ENCODE data around the gene RIPOR3. TPM values are rescaled to one million over a fixed set of nuclear protein-coding genes. Genes with fewer than 3 reads are reported as not detected.

RIPOR3 gene
- total RNA-seq, 2 experiments from 2014 or later, result not detected

DNA sequence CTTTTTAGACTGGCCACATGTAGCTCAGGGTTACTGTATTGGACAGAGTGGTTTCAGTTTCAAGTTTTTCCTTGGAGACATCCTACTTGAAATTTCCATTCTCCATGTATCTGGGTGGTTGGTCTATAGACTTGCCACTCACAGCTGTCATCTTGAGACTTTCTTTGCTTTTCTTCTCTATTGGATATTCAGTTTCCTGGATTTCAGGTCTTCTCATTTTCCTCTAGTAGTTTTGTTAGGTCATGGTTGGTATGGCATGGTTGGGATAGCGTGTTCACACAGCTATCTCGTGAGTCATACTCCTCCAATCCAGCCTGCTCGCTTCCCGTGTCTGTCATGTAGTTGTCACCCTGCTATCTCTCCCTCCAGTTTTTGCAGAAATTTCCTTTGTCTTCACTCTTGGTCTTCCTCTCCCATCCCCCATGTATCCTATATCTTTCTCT, 132.8 kb downstream of the RIPOR3 start:
- Mint-ChIP-seq H3K4me3 (no peak overlapping the region), H3K27ac (peak overlapping the region; percentile 11), H3K4me1 (peaks cover 69% of the 10 kb centered on the region), H3K9me3 (ENCODE audit: low read depth) (no peaks in the 10 kb centered on the region), H3K36me3 (ENCODE audit: low read depth) (peaks cover 57% of the 10 kb centered on the region), H3K27me3 (no peaks in the 10 kb centered on the region)
- intact Hi-C loops (cut with DNase I, micrococcal nuclease), result no loop called here
- DNase-seq (no peak), ATAC-seq (no peak)
- ChIA-PET CTCF (interaction anchor here (0.9 to 1.2 kb wide), 4 partner anchors 12 to 41 kb away, joined by 3 to 5 read pairs (median 3); no protein-coding TSS in a partner anchor), POLR2A (no interaction called here)

DNA sequence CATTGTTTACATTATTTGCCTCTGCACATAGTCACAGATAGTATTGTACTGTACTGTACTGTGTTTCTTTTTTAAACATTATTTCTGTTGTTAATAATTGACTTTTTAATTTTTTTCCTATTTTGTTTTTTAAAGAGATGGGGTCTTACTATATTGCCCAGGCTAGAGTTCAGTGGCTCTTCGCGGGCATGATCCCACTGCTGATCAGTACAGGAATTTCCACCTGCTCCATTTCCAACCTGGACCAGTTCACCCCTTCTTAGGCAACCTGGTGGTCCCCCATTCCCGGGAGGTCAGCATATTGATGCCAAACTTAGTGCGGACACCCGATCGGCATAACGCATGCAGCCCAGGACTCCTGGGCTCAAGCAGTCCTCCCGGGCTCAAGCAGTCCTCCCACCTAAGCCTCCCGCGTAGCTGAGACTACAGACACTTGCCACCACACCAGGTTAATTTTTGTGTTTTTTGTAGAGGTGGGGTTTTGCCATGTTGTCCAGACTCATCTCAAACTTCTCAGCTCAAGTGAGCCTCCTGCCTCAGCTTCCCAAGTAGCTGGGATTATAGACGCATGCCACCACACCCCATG, 133.7 kb downstream of the RIPOR3 start:
- ATAC-seq, result no peak
- intact Hi-C loops (cut with DNase I, micrococcal nuclease), result no loop called here
- Mint-ChIP-seq H3K9me3 (ENCODE audit: low read depth) (no peaks in the 10 kb centered on the region), H3K36me3 (ENCODE audit: low read depth) (peaks cover 49% of the 10 kb centered on the region), H3K4me3 (no peak overlapping the region), H3K4me1 (peaks cover 61% of the 10 kb centered on the region), H3K27me3 (no peaks in the 10 kb centered on the region), H3K27ac (peak overlapping the region; percentile 23)
- ChIA-PET CTCF (interaction anchor here (0.9 to 1.2 kb wide), 4 partner anchors 13 to 40 kb away, joined by 3 to 5 read pairs (median 4); no protein-coding TSS in a partner anchor), POLR2A (no interaction called here)
- no peak for DNase-seq

DNA sequence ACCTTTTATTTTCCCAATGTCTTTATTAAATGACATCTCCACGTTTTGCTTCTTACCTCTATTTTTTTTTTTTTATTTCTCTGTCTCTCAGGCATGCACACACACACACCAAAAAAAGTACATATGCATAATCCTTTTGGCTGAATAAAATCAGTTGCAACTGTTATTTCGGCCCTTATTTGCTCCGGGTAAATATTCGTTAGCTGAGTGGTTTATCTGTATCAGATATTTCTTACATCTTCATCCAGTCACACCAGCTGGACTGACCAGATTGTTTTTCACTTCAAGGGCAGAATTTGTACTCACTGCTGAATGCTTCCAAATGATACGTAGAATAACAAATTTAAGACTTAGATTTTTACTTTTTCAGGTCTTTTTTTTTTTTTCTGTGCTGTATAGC, 135.7 kb downstream of the RIPOR3 start:
- H3K9me3 Mint-ChIP-seq (ENCODE audit: low read depth), result no peaks in the 10 kb centered on the region
- H3K4me1 Mint-ChIP-seq, result peaks cover 42% of the 10 kb centered on the region
- peaks cover 38% of the 10 kb centered on the region for H3K36me3 Mint-ChIP-seq (ENCODE audit: low read depth)
- ChIA-PET POLR2A (no interaction called here), CTCF (interaction anchor here (1.0 to 1.2 kb wide), 2 partner anchors 13 to 14 kb away, joined by 3 to 4 read pairs; no protein-coding TSS in a partner anchor)
- H3K27me3 Mint-ChIP-seq, result no peaks in the 10 kb centered on the region
- H3K4me3 Mint-ChIP-seq, result no peak overlapping the region
- ATAC-seq (no peak), DNase-seq (no peak)
- peak overlapping the region; percentile 61 for H3K27ac Mint-ChIP-seq
- intact Hi-C loops (cut with DNase I, micrococcal nuclease), result no loop called here

DNA sequence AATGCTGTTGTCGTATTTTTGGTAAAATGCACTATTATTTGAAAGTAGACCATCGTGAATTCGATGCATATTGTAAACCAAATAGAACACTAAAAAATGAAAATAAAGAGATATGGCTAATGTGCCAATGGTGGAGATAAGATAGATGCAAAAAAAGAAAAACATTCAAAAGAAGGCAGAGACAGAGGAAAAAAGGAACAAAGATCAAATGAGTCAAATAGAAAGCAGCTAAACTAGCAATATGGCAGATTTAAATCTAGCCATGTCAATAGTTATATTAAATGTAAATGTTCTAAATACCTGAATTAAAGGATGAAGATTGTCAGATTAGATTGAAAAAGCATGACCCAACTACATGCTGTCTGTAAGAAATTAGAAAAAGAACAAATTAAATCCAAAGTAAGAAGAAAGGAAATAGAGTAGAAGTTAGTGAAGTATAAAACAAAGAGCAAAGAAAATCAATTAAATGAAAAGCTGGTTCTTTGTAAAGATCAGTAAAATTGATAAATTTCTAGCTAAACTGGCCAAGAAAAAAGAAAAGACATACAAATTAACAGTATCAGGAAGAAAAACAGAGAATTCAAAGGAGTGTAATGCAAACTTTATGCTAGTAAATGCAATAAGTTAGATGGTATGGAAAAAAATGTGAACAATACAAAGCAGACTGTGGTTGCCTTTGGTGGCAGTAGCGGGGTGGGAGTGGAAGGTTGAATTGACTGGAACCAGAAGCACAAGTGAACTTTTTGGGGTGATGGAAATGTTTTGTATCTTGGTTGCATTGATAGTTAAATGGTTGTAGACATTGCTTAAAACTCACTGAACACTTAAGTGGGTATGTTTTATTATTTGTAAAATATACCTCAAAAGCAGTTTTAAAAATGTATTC, 136.4 kb downstream of the RIPOR3 start:
- intact Hi-C loops (cut with DNase I, micrococcal nuclease), result no loop called here

DNA sequence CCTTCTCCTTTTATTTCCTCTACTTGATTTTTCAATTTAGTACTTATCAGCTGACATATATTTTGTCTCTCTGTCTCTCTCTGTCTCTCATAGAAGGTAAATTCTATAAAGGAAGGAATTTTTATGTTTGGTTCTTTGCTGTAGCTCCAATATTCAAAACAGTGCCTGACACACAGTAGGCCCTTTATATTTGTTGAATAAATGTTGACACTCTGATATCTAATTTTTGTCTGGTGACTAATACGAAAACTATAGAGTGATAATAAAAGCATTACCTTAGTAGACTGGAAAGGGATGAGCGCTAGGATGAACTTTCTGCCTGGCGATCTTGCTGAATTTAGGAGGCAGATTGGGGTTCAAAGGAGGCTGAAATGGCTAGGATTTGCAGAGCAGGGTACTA, 138.4 kb downstream of the RIPOR3 start:
- POLR2A ChIA-PET, result interaction anchor here (1.5 kb wide), 1 partner anchor 8 kb away, joined by 5 read pairs; no protein-coding TSS in a partner anchor
- Mint-ChIP-seq H3K27me3 (no peaks in the 10 kb centered on the region), H3K27ac (no peak overlapping the region), H3K36me3 (ENCODE audit: low read depth) (peaks cover 41% of the 10 kb centered on the region), H3K4me3 (no peak overlapping the region), H3K4me1 (peaks cover 36% of the 10 kb centered on the region), H3K9me3 (ENCODE audit: low read depth) (no peaks in the 10 kb centered on the region)
- intact Hi-C loops (cut with DNase I, micrococcal nuclease), result no loop called here
- ATAC-seq (no peak), DNase-seq (no peak)
- CTCF ChIA-PET, result interaction anchor here (0.9 to 2.1 kb wide), 3 partner anchors 8 to 20 kb away, joined by 3 to 9 read pairs (median 6); no protein-coding TSS in a partner anchor

More for the DNA sequence above, 136.4 kb downstream of the RIPOR3 start:
- Mint-ChIP-seq H3K9me3 (ENCODE audit: low read depth) (no peaks in the 10 kb centered on the region), H3K4me1 (peaks cover 36% of the 10 kb centered on the region), H3K36me3 (ENCODE audit: low read depth) (peaks cover 42% of the 10 kb centered on the region), H3K4me3 (no peak overlapping the region), H3K27ac (no peak overlapping the region), H3K27me3 (no peaks in the 10 kb centered on the region)
- POLR2A ChIA-PET, result no interaction called here
- ATAC-seq (peak; percentile 24), DNase-seq (peak; percentile 57)
- CTCF ChIA-PET, result interaction anchor here (1.0 to 1.2 kb wide), 3 partner anchors 12 to 77 kb away, joined by 3 to 4 read pairs (median 3); no protein-coding TSS in a partner anchor

DNA sequence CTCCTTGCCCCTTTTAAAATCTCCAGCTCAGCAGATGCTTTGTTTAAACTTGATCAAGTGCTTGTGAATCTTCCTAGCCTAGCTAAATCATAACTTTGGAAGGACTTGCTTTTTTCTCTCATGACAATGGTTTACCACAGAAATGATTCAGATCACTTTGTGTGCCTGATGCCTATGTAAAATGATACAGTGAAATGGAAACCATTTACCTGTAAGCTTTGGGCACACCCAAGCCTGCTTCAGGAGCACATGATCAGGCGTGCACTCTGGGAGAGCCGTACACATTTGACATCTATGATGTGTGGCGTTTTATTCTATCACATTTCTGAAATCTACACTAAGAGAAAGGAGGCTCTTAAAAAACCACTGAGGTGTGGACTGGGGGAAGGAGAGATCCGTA, 140.1 kb downstream of the RIPOR3 start:
- peaks cover 41% of the 10 kb centered on the region for H3K4me1 Mint-ChIP-seq
- ATAC-seq (peak; percentile 84), DNase-seq (peak; percentile 69)
- intact Hi-C loops (cut with DNase I, micrococcal nuclease), result loop anchor here (1.0 kb wide), 3 partner anchors 10 to 41 kb away; partner anchors contain the start of gene PTPN1 (in 1 of the 2)
- H3K27ac Mint-ChIP-seq, result no peak overlapping the region
- no peaks in the 10 kb centered on the region for H3K27me3 Mint-ChIP-seq
- peak overlapping the region; percentile 20 for H3K4me3 Mint-ChIP-seq
- H3K9me3 Mint-ChIP-seq (ENCODE audit: low read depth), result no peaks in the 10 kb centered on the region
- ChIA-PET CTCF (interaction anchor here (0.9 to 2.2 kb wide), 10 partner anchors 10 to 87 kb away, joined by 3 to 10 read pairs (median 5); partner anchors contain the start of gene PTPN1), POLR2A (interaction anchor here (0.7 to 1.9 kb wide), 4 partner anchors 10 to 40 kb away, joined by 3 to 10 read pairs (median 5); partner anchors contain the start of gene PTPN1)
- peaks cover 37% of the 10 kb centered on the region for H3K36me3 Mint-ChIP-seq (ENCODE audit: low read depth)

DNA sequence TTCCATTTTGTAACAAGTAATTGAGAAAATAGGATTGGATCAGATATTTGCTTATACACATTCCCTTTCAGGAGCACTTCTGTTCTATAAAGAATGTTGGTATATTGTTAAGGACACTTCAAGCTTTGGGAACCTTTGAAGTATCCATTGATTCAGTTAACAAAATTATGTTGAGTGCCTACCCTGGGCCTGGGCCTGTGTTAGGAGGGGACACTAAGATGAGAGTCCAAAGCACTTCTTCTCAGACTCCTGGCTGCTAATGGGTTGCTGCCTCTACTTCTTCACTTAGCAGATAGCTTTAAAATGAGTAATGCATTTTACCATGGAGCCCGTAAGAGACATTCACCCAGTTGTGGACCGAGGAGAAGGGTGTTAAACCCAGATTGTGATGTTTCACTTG, 140.8 kb downstream of the RIPOR3 start:
- ChIA-PET POLR2A (interaction anchor here (0.9 to 1.9 kb wide), 4 partner anchors 10 to 40 kb away, joined by 3 to 10 read pairs (median 5); partner anchors contain the start of gene PTPN1), CTCF (interaction anchor here (0.5 to 3.5 kb wide), 12 partner anchors 11 to 587 kb away, joined by 3 to 20 read pairs (median 6); partner anchors contain the start of gene PTPN1)
- ATAC-seq, result no peak
- no peak for DNase-seq
- peaks cover 37% of the 10 kb centered on the region for H3K36me3 Mint-ChIP-seq (ENCODE audit: low read depth)
- intact Hi-C loops (cut with DNase I, micrococcal nuclease), result no loop called here
- H3K9me3 Mint-ChIP-seq (ENCODE audit: low read depth), result no peaks in the 10 kb centered on the region
- H3K27me3 Mint-ChIP-seq, result no peaks in the 10 kb centered on the region
- peaks cover 41% of the 10 kb centered on the region for H3K4me1 Mint-ChIP-seq
- peak overlapping the region; percentile 85 for H3K27ac Mint-ChIP-seq
- H3K4me3 Mint-ChIP-seq, result no peak overlapping the region

DNA sequence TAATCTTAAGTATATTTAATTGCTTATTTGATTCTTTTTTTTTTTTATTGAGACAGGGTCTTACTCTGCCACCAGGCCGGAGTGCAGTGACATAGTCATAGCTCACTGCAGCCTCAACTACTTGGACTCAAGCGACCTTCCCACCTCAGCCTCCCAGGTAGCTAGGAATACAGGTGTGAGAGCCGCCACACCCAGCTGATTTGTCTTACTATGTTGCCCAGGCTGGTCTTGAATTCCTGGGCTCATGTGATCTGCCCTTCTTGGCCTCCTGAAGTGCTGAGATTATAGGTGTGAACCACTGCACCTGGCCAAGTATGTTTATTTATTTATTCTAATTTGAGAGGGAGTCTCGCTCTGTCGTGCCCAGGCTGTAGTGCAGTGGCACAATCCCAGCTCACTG, 142.9 kb downstream of the RIPOR3 start:
- peak overlapping the region; percentile 10 for H3K4me3 Mint-ChIP-seq
- CTCF ChIA-PET, result interaction anchor here (1.9 to 3.5 kb wide), 5 partner anchors 14 to 35 kb away, joined by 5 to 20 read pairs (median 8); no protein-coding TSS in a partner anchor
- ATAC-seq, result no peak
- no peak for DNase-seq
- peak overlapping the region; percentile 95 for H3K27ac Mint-ChIP-seq
- intact Hi-C loops (cut with DNase I, micrococcal nuclease), result no loop called here
- no peaks in the 10 kb centered on the region for H3K9me3 Mint-ChIP-seq (ENCODE audit: low read depth)
- H3K36me3 Mint-ChIP-seq (ENCODE audit: low read depth), result peaks cover 46% of the 10 kb centered on the region
- peaks cover 58% of the 10 kb centered on the region for H3K4me1 Mint-ChIP-seq
- no peaks in the 10 kb centered on the region for H3K27me3 Mint-ChIP-seq
- POLR2A ChIA-PET, result interaction anchor here (0.6 to 1.9 kb wide), 4 partner anchors 13 to 35 kb away, joined by 3 to 7 read pairs (median 3); no protein-coding TSS in a partner anchor

DNA sequence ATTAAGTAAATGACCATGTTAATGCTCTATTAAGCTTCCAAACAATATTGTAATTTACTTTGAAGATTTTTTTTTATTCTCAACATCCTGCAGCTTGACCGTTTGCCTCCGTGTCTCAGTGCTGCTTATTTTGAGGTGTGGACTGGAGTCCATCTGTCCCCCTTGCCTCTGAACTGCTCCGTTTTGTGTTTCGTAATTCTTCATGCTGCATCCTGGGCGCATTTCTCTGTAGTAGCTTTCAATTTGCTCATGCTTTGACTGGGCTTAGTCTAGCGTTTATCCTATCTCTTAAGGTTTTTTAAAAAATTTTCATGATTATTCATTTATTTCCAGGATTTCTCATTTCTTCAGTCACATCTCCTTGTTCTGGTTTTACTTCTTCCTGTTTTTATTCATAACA, 143.4 kb downstream of the RIPOR3 start:
- peaks cover 61% of the 10 kb centered on the region for H3K4me1 Mint-ChIP-seq
- H3K9me3 Mint-ChIP-seq (ENCODE audit: low read depth), result no peaks in the 10 kb centered on the region
- peaks cover 46% of the 10 kb centered on the region for H3K36me3 Mint-ChIP-seq (ENCODE audit: low read depth)
- CTCF ChIA-PET, result interaction anchor here (1.9 to 3.5 kb wide), 5 partner anchors 14 to 34 kb away, joined by 5 to 20 read pairs (median 8); no protein-coding TSS in a partner anchor
- no peak for ATAC-seq
- H3K27me3 Mint-ChIP-seq, result no peaks in the 10 kb centered on the region
- H3K27ac Mint-ChIP-seq, result peak overlapping the region; percentile 95
- no peak for DNase-seq
- POLR2A ChIA-PET, result interaction anchor here (0.6 to 1.9 kb wide), 5 partner anchors 13 to 31 kb away, joined by 3 to 18 read pairs (median 3); no protein-coding TSS in a partner anchor
- intact Hi-C loops (cut with DNase I, micrococcal nuclease), result loop anchor here (1.0 to 2.0 kb wide), 3 partner anchors 13 to 29 kb away; no protein-coding TSS in a partner anchor
- H3K4me3 Mint-ChIP-seq, result peak overlapping the region; percentile 10

DNA sequence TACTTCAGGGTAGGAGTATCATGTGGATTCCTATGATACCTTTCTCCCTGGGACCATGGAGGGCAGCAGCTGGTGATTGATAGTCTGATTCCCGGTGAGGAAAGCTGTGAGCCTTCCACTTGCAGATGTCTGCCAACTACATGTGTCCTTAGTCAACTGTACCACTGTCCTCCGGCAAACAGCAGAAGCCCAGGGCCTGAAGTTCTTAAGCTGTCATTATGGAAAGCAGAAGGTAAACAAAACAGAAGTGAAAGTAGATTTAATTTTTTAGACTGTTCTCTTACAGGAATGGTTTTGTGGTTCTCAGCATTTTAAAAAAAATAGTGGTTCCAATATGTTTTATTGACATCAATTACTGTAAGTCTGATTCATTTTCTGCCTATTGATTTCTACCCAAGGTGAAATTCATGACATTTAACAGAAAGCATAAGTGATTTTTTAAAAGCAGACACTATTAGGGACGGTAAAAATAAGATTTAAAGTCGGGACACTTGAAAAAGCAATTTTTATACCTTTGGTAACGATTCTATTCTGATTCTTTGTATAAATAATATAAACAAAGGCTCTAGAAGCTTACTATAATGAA, 144.5 kb downstream of the RIPOR3 start:
- POLR2A ChIA-PET, result interaction anchor here (0.6 to 1.9 kb wide), 4 partner anchors 14 to 356 kb away, joined by 5 to 18 read pairs (median 8); no protein-coding TSS in a partner anchor
- Mint-ChIP-seq H3K27ac (peak overlapping the region; percentile 95), H3K4me3 (peak overlapping the region; percentile 67), H3K27me3 (no peaks in the 10 kb centered on the region), H3K36me3 (ENCODE audit: low read depth) (peaks cover 47% of the 10 kb centered on the region), H3K4me1 (peaks cover 72% of the 10 kb centered on the region), H3K9me3 (ENCODE audit: low read depth) (no peaks in the 10 kb centered on the region)
- CTCF ChIA-PET, result interaction anchor here (0.8 to 3.5 kb wide), 7 partner anchors 9 to 63 kb away, joined by 3 to 20 read pairs (median 4); no protein-coding TSS in a partner anchor
- DNase-seq, result peak; percentile 57
- intact Hi-C loops (cut with DNase I, micrococcal nuclease), result loop anchor here (1.0 to 2.0 kb wide), 4 partner anchors 14 to 28 kb away; no protein-coding TSS in a partner anchor
- ATAC-seq, result peak; percentile 61
